ENCODE results near the gene TMC5. TPM values are rescaled to one million over a fixed set of nuclear protein-coding genes. Genes with fewer than 3 reads are reported as not detected.

TMC5 gene
- total and polyA plus RNA-seq, 2 of the 13 experiments (the other 11 are each of a cell fraction or from before 2014, with no cell fraction given) = 0.09 to 0.41 TPM

DNA sequence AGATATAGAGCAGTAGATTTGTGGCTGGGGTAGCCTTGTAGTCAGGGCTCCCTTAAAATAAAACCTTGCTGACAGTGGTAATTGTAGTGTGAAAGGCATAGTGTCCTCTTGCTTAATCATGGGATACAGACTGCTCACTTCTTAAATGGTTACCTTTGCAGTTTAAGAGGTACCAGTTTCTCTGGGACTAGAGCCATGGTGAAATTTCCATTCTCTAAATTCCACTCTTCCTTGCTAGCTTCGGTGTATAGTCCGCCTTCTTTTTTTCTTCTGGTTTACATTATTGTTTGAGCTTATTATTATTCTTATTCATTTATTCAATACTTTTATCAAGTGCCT, 107.7 kb downstream of the TMC5 start:
- 90% methylated on average over 2 of the region's 2 CpGs for WGBS (ENCODE audit: low lambda C conversion rate)
- FAIRE-seq (no peak), ATAC-seq (no peak), DNase-seq (ENCODE audit: low spot score) (no peak)
- peak overlapping the region; percentile 83 for H3K9ac ChIP-seq (ENCODE audit: insufficient read depth, low read depth, low read length)
- ChIA-PET CTCF (ENCODE audit: low intra/inter-chr PET ratio, low total read pairs) (no interaction called here), POLR2A (interaction anchor here (2.7 kb wide), 1 partner anchor 29 kb away, joined by 34 read pairs; the partner anchor contains the start of gene VPS35L)
- no peaks in the 10 kb centered on the region for H4K20me1 ChIP-seq (ENCODE audit: insufficient read depth, low read length)
- peaks cover 49% of the 10 kb centered on the region for H3K4me1 ChIP-seq (ENCODE audit: insufficient read depth, low read length)
- H3K36me3 ChIP-seq (replicated peaks in 1 of 2; ENCODE audit: control insufficient read depth in 1 of 2, insufficient read depth in 2 of 2, low read length in 2 of 2) = peaks cover 4 to 17% of the 10 kb centered on the region in 2 experiments; a peak in 4 of 5 replicates
- H3K79me2 ChIP-seq (ENCODE audit: insufficient read depth, low read length) = peaks cover 45% of the 10 kb centered on the region
- intact Hi-C loops (cut with micrococcal nuclease; ENCODE audit: unreplicated experiment) = loop anchor here (10.0 kb wide), 1 partner anchor 731 kb away; the partner anchor contains the start of gene RPS15A
- peak overlapping the region; percentile 76 for H2AFZ ChIP-seq (ENCODE audit: low read length)
- H3K27ac ChIP-seq (ENCODE audit: extremely low read length, insufficient read depth, low read length) = no peak overlapping the region
- H3K4me2 ChIP-seq (ENCODE audit: low read depth, low read length) = peak overlapping the region; percentile 91
- in situ Hi-C loops (cut with HindIII; ENCODE audit: extremely low pct_ligation_motif_present, low pct_unique_long_range_greater_than_20kb) = no loop called here
- peak overlapping the region; percentile 94 to 100 (median 95); a peak in 5 of 6 replicates for H3K4me3 ChIP-seq (replicated peaks in 1 of 3; ENCODE audit: insufficient read depth in 1 of 3, low read depth in 2 of 3, low read length in 3 of 3)
- no peaks in the 10 kb centered on the region; a peak in 1 of 5 replicates for H3K27me3 ChIP-seq (ENCODE audit: control insufficient read depth in 1 of 2, insufficient read depth in 2 of 2, low read length in 2 of 2)
- TF ChIP-seq, protein P1, sequence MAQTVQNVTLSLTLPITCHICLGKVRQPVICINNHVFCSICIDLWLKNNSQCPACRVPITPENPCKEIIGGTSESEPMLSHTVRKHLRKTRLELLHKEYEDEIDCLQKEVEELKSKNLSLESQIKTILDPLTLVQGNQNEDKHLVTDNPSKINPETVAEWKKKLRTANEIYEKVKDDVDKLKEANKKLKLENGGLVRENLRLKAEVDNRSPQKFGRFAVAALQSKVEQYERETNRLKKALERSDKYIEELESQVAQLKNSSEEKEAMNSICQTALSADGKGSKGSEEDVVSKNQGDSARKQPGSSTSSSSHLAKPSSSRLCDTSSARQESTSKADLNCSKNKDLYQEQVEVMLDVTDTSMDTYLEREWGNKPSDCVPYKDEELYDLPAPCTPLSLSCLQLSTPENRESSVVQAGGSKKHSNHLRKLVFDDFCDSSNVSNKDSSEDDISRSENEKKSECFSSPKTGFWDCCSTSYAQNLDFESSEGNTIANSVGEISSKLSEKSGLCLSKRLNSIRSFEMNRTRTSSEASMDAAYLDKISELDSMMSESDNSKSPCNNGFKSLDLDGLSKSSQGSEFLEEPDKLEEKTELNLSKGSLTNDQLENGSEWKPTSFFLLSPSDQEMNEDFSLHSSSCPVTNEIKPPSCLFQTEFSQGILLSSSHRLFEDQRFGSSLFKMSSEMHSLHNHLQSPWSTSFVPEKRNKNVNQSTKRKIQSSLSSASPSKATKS (CRISPR knock-in tag; IDR thresholded peaks at IDR 0.05) = 0 out of 2 replicates have a peak, but pooled peaks have one; percentile 38
- 0 out of 2 replicates have a peak, but pooled peaks have one; percentile 29 for TF ChIP-seq ZSCAN12 (CRISPR knock-in tag; IDR thresholded peaks at IDR 0.05)
- TF ChIP-seq ZNF264 (CRISPR knock-in tag; IDR thresholded peaks at IDR 0.05) = 0 out of 2 replicates have a peak, but pooled peaks have one; percentile 33
- TF ChIP-seq ZNF777 (CRISPR knock-in tag; IDR thresholded peaks at IDR 0.05) = peak; percentile 27; the same call in 1 of the 2 replicates
- TF ChIP-seq EP300 (IDR thresholded peaks at IDR 0.05; ENCODE audit: low read depth in 2 of 2, low read length in 2 of 2) = no peak
- TF ChIP-seq EP300 (CRISPR knock-in tag; IDR thresholded peaks at IDR 0.05; ENCODE audit: borderline replicate concordance) = no peak
- TF ChIP-seq, protein P2, sequence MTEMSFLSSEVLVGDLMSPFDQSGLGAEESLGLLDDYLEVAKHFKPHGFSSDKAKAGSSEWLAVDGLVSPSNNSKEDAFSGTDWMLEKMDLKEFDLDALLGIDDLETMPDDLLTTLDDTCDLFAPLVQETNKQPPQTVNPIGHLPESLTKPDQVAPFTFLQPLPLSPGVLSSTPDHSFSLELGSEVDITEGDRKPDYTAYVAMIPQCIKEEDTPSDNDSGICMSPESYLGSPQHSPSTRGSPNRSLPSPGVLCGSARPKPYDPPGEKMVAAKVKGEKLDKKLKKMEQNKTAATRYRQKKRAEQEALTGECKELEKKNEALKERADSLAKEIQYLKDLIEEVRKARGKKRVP (CRISPR knock-in tag; IDR thresholded peaks at IDR 0.05) = 0 out of 4 replicates have a peak, but pooled peaks of 1 of the 2 experiments have one; percentile 20
- peak; percentile 33; the same call in 1 of the 2 replicates for TF ChIP-seq CEBPG (CRISPR knock-in tag; IDR thresholded peaks at IDR 0.05)
- TF ChIP-seq, protein P3, sequence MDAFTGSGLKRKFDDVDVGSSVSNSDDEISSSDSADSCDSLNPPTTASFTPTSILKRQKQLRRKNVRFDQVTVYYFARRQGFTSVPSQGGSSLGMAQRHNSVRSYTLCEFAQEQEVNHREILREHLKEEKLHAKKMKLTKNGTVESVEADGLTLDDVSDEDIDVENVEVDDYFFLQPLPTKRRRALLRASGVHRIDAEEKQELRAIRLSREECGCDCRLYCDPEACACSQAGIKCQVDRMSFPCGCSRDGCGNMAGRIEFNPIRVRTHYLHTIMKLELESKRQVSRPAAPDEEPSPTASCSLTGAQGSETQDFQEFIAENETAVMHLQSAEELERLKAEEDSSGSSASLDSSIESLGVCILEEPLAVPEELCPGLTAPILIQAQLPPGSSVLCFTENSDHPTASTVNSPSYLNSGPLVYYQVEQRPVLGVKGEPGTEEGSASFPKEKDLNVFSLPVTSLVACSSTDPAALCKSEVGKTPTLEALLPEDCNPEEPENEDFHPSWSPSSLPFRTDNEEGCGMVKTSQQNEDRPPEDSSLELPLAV (CRISPR knock-in tag; conservative IDR thresholded peaks at IDR 0.05; ENCODE audit: low read depth) = no peak
- TF ChIP-seq SMAD3 (CRISPR knock-in tag; IDR thresholded peaks at IDR 0.05) = no peak
- TF ChIP-seq CEBPB (IDR thresholded peaks at IDR 0.05; ENCODE audit: borderline replicate concordance, low read depth, low read length) = 0 out of 2 replicates have a peak, but pooled peaks have one; percentile 35
- TF ChIP-seq ATF1 (CRISPR knock-in tag; IDR thresholded peaks at IDR 0.05) = 0 out of 2 replicates have a peak, but pooled peaks have one; percentile 11
- TF ChIP-seq, protein P4, sequence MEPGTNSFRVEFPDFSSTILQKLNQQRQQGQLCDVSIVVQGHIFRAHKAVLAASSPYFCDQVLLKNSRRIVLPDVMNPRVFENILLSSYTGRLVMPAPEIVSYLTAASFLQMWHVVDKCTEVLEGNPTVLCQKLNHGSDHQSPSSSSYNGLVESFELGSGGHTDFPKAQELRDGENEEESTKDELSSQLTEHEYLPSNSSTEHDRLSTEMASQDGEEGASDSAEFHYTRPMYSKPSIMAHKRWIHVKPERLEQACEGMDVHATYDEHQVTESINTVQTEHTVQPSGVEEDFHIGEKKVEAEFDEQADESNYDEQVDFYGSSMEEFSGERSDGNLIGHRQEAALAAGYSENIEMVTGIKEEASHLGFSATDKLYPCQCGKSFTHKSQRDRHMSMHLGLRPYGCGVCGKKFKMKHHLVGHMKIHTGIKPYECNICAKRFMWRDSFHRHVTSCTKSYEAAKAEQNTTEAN (CRISPR knock-in tag; conservative IDR thresholded peaks at IDR 0.05) = 0 out of 2 replicates have a peak, but pooled peaks have one; percentile 28
- 0 out of 2 replicates have a peak, but pooled peaks have one; percentile 15 for TF ChIP-seq ZNF629 (CRISPR knock-in tag; conservative IDR thresholded peaks at IDR 0.05)
- H3K9me3 ChIP-seq (ENCODE audit: low read length) = no peaks in the 10 kb centered on the region
- TSS peak; percentile 39 for BruUV-seq (replicated peaks)
